BJ (cell line): ENCODE data around the gene LRBA. TPM values are rescaled to one million over a fixed set of nuclear protein-coding genes. Genes with fewer than 3 reads are reported as not detected.
"Not testable (repeated sequence)": the region's sequence is repeated elsewhere in the genome, so short reads cannot be mapped to it uniquely, and the experiment has no call there.

ENCODE experiments used
- CTCF ChIA-PET: fragments of 350-600 bp; formaldehyde crosslinking; extraction: SDS; loops from one replicate; lab custom pipeline; 2021; ENCODE audit warnings: antibody characterized with exemption, inconsistent platforms; lab: Yijun Ruan, JAX
- POLR2A ChIA-PET: fragments of 300-600 bp; sonication (Branson Sonifier 250); formaldehyde crosslinking; extraction: SDS; loops from one replicate; lab custom pipeline; 2021; ENCODE audit warnings: antibody characterized with exemption; lab: Charles Lee
- DNase-seq: peaks from one replicate; pipeline ENCODE4 v3.0.0-alpha.2; 2011; ENCODE audit warnings: low read depth
- H3K27me3 ChIP-seq: 2 replicates; pipeline ENCODE4 v1.6.0; 2011; ENCODE audit warnings: low read length; ENCODE audit not compliant: control insufficient read depth, insufficient read depth
- H3K36me3 ChIP-seq: 2 replicates; pipeline ENCODE4 v1.5.1; 2011; ENCODE audit warnings: low read length; ENCODE audit not compliant: control insufficient read depth, insufficient read depth
- H3K4me3 ChIP-seq: 2 replicates; pipeline ENCODE4 v1.5.1; 2011; ENCODE audit warnings: low read depth, mild to moderate bottlenecking, control low read depth, low read length
- CTCF ChIP-seq: IDR thresholded peaks from 2 replicates; pipeline ENCODE4 v1.5.1; 2011; ENCODE audit warnings: low read depth, mild to moderate bottlenecking, control low read depth, inconsistent platforms, low read length, moderate library complexity; ENCODE audit not compliant: insufficient read depth
- polyA plus RNA-seq: library from polyadenylated mRNA; depleted of rRNA; stranded (reverse); fragments of >200 nt; gene quantifications from 2 replicates; pipeline ENCODE4 v1.2.3, GENCODE V29; 2011

LRBA gene
- polyA plus RNA-seq, 1 experiment: 8.2 TPM

DNA sequence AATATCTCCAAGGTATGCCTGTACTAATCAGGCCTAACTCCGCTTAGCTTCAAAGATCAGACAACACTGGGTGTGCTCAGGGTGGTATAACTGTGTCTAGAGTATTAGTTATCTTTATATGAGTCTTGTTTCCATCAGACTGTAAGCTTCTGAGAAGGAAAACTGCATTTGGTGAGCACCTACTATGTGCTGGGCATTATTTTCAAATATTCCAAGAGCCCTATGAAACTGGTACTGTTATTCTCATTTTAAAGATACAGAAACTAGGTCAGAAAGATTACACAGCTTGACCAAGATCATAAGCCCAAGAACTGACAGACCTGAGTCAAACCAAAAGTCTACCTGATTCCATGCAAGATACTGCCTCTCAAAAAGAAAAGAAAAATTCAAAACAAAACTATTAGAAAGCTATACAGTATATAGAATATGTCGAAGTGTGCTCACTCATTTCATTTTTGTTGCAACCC, 44.4 kb downstream of the LRBA start:
- Histone ChIP-seq H3K27me3 (no peaks in the 10 kb centered on the region), H3K4me3 (no peak overlapping the region), H3K36me3 (no peaks in the 10 kb centered on the region)
- no peak for TF ChIP-seq CTCF
- ChIA-PET CTCF (interaction anchor here (1.4 to 1.7 kb wide), 2 partner anchors 10 to 13 kb away, joined by 4 to 7 read pairs; no protein-coding TSS in a partner anchor), POLR2A (no interaction called here)
- DNase-seq: no peak

DNA sequence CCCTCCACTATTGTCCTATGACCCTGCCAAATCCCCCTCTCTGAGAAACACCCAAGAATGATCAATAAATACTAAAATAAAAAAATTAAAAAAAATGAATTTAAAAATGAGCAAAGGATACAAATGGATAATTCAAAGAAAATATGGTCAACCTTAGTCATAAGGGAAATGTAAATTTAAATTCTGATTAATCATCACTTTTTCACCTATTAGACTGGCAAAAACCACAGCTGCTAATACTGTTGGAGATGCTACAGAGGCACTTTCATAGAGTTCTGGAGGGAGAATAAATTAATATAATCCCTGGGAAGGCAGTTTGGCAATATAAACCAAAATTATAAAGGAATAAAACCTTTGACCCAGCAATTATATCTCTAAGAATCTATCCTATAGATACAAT, 50.3 kb downstream of the LRBA start:
- ChIA-PET POLR2A (no interaction called here), CTCF (no interaction called here)
- TF ChIP-seq CTCF: no peak
- Histone ChIP-seq H3K27me3 (no peaks in the 10 kb centered on the region), H3K4me3 (no peak overlapping the region), H3K36me3 (no peaks in the 10 kb centered on the region)
- DNase-seq: no peak

DNA sequence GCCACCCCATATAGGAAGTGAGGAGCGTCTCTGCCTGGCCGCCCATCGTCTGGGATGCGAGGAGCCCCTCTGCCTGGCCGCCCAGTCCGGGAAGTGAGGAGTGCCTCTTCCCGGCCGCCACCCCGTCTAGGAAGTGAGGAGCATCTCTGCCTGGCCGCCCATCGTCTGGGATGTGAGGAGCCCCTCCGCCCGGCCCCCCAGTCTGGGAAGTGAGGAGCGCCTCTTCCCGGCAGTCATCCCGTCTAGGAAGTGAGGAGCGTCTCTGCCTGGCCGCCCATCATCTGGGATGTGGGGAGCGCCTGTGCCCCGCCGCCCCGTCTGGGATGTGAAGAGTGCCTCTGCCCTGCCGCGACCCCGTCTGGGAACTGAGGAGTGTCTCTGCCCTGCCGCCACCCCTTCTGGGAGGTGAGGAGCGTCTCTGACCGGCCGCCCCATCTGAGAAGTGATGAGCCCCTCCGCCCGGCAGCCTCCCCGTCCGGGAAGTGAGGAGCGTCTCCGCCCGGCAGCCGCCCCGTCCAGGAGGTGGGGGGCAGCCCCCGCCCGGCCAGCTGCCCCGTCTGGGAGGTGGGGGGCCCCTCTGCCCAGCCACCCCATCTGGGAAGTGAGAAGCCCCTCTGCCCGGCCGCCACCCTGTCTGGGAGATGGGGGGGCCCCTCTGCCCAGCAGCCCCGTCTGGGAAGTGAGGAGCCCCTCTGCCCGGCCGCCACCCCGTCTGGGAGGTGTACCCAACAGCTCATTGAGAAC, 51.3 kb downstream of the LRBA start:
- H3K27me3 ChIP-seq, DNase-seq, H3K36me3 ChIP-seq, H3K4me3 ChIP-seq, CTCF ChIA-PET, POLR2A ChIA-PET: not testable (repeated sequence)

DNA sequence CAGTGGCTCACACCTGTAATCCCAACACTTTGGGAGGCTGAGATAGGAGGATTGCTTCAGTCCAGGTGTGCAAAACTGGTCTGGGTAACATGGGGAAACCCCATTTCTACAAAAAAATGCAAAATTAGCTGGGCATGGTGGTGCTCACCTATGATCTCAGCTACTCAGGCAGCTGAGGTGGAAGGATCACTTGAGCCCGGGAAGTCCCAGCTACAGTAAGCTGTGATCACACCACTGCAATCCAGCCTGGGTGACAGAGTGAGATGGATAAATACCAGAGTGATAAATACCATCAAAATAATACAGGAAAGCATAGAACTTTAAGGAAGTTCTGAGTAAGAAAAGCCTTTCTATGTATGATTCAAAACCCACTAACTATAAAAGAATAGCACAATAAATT, 52.8 kb downstream of the LRBA start:
- CTCF ChIA-PET: interaction anchor here (0.6 to 3.8 kb wide), 4 partner anchors 12 to 460 kb away, joined by 3 to 17 read pairs (median 4); no protein-coding TSS in a partner anchor

GRCh38 chr4:150961566-150961965, 53.5 kb downstream of the LRBA start:
- H3K4me3 ChIP-seq: no peak overlapping the region
- POLR2A ChIA-PET: no interaction called here
- CTCF ChIA-PET: interaction anchor here (0.6 to 3.8 kb wide), 13 partner anchors 9 to 991 kb away, joined by 3 to 20 read pairs (median 4); no protein-coding TSS in a partner anchor
- TF ChIP-seq CTCF: no peak
- H3K36me3 ChIP-seq: no peaks in the 10 kb centered on the region
- no peak for DNase-seq
- H3K27me3 ChIP-seq: no peaks in the 10 kb centered on the region

More for the DNA sequence above, 52.8 kb downstream of the LRBA start:
- H3K36me3 ChIP-seq: no peaks in the 10 kb centered on the region
- no peak overlapping the region for H3K4me3 ChIP-seq
- POLR2A ChIA-PET: interaction anchor here (0.6 kb wide), 1 partner anchor 121 kb away, joined by 3 read pairs; no protein-coding TSS in a partner anchor
- TF ChIP-seq CTCF: no peak
- no peaks in the 10 kb centered on the region for H3K27me3 ChIP-seq
- DNase-seq: no peak
